Occipital lobe (tissue), 2 donors: Measurements from ENCODE around the gene ATP5MC3. TPM values are rescaled to one million over a fixed set of nuclear protein-coding genes. Genes with fewer than 3 reads are reported as not detected.

ENCODE experiments used
- DNase-seq: peaks from one replicate; lab custom pipeline; 2025; lab: John Stamatoyannopoulos, UW
- total RNA-seq: library from RNA; depleted of rRNA; stranded (reverse); fragments of >200 nt; gene quantifications from one replicate; pipeline ENCODE4 v1.2.3, GENCODE V29; 2014

The ATP5MC3 gene
- total RNA-seq, 1 donor from 2014 or later = 55.1 TPM

DNA sequence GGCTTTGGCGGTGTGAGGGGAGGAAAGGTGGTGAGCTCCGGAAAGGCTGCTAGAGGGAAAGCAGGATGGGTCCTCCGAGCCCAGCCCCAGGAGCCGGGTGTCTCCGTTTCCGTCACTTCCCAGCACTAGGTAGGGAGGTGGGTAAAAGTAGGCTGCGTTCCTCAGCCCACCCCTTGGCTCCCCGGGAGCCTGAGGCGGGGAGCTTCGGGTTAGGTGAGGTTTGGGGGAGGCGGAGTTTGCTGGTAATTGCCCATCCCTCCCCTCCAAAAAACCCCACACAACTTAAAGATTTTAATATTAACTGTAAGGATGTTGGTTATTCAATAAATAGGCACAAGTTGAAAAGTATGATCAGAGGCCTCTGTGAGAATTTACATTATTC is 13.0 kb downstream of the ATP5MC3 start:
- DNase-seq = no peak

DNA sequence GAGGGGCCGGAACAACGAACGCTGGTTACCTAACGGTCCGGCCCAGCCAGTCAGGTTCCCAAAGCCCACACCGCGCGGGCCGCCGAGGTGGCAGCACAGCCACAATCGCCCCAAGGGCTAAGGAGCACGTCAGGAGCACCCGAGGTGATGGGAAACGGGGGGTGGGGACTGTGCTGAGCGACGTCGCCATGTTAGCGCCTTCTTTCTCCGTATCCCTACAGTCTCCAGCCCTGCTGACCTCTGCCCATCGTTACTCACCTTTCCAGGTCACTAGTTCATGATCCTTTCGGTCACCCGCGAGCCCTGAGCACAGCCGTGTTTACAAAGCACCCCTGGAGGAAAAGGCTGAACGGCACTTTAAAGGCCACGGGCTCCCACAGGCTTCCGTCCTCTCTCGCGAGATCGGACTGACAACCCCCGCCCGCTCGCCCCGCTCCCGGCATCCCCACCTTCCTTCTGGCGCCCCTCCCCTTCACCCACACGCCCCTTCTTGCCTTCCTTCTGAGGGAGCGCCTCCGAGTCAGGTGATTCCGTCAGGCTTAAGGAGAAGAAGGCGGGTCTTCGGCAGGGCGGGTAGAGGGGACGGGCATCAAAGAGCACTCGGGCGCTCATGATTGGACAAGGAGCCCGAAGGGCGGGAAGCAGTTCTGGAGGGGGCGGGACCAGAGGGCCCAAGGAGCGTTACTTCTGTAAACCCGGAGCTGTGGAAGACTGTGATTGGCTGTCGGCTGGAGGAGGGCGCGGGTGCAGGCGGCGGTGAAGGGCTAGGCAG is 13.5 kb downstream of the ATP5MC3 start, which contains the start of gene ATF2:
ATF2 (minus strand) TSS at position 412 of the 772 bp plus-strand sequence. CDS start 31,760 bp downstream, outside the sequence.
- DNase-seq = peak; percentile 99

DNA sequence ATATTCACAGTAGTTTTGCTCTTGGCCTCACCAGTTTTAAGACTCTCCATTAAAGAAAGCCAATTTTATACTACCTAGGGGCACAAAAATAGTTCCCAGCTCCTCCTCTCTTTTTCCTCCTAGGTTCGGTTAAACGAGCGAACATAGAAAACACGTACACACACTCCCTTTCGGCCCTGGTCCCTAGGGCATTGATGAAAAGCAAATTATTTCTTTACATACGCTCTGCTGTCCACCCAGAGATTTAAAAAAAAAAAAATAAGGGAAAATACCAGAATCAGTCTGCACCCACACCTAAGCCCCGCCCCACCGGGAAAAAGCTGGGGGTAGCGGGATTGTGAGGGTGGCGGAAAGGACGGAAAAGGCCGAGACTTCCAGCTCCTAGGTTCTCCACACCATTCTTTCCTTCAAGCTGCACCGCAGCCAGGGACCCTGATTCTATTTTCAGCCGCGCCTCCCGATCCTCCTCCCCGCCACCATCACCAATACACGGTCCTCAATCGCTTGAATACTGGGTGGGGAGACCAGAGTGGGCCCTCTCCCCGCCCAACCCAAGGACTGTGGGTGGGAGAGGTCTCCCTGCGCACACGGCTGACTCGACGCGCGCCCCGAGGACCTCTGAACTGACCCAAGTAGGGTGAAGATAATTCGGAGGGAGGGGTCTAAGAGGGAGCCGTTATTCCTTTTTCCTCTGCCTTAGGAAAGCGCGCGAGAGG is 14.3 kb downstream of the ATP5MC3 start:
- peak; percentile 65 for DNase-seq

DNA sequence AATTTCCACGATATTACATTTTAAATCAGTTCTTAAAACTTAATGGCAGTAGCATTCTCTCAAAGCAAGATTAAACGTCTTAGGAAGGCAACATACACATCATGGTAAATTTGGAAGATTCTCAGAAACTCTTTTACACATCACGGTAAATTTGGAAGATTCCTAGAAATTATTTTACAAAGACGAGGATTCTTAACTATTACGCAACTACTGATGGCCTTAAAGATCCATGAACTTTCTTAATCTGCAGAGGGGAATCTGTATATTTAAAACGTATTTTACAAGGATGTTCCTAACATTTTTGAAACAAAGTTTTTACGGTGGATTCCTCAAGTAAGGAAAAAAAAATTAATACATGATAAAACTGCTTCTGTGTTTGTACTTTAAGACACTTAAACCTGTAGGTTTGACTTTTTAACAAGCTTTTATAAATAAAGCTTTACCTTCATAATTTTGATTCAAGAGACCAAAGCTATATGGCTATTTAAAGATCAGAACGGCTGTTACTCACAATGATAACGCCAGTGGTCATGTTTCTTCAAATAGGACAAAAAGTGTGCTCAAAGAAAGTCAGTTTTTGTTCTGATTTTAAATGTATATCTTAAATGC is 15.2 kb downstream of the ATP5MC3 start:
- no peak for DNase-seq

DNA sequence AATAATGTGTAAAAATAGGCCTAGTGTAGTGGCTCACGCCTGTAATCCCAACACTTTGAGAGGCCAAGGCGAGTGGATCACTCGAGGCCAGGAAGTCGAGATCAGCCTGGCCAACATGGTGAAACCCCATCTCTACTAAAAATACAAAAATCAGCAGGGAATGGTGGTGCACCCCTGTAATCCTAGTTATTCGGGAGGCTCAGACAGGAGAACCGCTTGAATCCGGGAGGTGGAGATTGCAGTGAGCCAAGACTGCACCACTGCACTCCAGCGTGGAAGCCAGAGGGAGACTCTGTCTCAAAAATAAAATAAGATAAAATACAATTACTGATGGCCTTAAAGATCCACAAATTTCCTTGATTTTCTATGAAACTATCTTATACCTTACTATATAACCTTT is 17.3 kb downstream of the ATP5MC3 start:
- DNase-seq = no peak

DNA sequence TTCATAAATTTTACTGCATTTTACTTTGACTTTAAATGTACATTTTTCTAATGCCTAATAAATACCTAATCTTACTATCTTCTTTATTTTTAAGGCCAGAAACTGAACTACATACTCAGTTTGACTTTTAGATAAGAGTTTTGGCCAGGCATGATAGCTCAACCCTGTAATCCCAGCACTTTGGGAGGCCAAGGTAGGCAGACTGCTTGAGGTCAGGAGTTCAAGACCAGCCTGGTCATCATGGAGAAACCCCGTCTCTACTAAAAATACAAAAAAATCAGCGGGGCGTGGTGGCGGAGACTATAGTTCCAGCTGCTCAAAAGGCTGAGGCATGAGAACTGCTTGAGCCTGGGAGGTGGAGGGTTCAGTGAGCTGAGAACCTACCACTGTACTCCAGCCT is 22.6 kb downstream of the ATP5MC3 start:
- no peak for DNase-seq

DNA sequence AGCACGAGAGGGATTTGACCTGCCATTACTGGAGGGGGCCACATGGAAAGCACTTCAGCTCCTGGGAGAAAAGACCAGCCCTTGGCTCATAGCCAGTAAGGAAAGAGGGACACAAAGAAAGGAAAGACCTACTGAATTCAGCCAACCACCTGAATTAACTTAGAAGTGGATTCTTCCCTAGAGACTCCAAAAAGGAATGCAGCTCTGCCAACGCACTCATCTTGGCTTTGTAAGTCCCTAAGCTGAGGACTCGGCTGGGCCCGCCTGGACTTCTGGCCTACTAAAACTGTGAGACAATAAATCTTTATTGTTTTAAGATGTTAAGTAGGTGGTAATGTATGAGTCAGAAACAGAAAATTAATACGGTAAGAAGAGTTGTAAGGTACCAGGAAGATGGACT is 25.0 kb downstream of the ATP5MC3 start:
- no peak for DNase-seq

DNA sequence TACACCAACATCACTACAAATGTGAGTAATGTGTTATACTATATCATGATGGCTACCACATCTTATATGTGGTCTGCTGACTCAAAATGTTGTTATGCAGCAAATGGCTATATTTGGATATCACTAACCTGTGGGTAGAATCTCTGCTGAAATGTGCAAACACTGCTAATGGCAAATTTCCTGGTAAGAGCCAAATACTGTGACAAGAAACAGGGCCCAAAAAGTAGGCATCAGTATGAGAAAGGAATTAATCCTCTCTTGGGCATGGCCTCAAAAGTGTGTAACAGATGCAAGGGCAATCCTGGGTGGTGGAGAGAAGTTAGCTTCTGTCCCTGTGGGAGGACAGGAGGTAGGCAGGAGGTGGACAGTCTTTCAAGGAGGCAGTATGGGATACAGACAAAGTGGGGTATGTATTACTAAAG is 26.8 kb downstream of the ATP5MC3 start:
- no peak for DNase-seq

DNA sequence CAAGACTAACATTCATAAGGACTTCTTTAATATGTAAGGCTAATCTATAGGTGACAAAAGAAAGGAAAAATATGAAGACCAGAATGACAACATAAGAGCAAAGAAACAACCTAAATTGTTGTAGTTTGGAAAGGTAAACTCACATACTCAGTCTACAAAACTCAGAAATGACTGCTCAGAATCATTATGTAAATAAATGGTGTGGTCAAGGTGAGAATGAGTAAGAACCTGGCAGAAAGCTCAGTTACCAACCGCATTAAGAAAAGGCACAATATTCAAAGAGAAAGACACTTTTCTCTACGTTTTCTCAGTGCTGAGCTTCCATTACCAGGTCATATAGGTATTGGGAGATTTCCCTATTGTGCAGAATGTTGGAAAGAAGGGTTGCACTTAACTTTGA is 29.3 kb downstream of the ATP5MC3 start:
- no peak for DNase-seq

DNA sequence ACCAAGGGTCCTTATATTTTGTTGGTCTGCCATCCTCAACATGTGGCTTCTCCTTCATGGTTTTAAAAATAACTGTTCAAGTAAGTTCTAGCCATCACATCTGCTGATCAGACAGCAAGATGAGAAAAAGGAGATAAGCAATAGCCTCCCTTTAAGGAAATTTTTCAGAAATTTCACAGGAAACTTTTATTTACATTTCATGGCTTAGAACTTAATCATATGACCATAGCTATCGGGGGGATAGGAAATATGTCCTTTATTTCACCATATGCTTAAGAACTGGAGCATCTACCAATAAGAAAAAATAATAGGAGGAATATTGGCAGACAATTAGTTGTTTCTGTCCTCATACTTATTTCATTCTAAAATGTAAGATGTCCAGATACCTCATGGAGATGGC is 29.7 kb downstream of the ATP5MC3 start:
- no peak for DNase-seq

DNA sequence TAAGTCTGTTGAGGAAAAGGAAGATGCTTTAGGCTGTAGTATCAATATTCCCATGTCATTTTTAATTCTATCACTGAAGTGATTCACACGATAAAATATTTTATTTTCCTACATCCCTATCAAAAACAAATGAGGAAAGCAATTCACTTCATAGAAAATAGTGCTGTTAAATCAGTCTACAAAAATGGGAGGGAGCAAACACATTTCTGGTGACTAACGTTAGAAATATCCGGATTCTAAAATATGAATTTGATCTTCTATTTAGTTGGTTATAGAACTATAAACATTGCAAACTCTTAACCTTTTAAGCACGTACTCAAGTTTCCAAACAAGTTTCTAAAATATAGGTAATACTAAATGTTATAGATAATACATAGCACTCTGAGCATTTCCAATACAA is 34.3 kb downstream of the ATP5MC3 start:
- DNase-seq = no peak

DNA sequence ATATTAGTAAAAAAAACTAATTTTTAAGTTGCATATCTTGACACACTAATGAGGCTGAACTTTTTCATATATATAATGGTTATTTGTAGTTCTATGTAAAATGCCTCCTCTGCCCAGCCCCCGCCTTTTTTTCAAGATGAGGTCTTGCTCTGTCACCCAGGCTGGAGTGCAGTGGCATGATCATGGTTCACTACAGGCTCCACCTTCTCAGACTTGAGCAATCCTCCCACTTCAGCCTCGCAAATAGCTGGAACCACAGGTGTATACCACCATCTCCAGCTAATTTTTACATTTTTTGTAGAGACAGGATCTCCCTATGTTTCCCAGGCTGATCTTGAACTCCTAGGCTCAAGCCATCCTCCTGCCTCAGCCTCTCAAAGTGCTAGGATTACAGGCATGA is 37.8 kb downstream of the ATP5MC3 start:
- DNase-seq = no peak

DNA sequence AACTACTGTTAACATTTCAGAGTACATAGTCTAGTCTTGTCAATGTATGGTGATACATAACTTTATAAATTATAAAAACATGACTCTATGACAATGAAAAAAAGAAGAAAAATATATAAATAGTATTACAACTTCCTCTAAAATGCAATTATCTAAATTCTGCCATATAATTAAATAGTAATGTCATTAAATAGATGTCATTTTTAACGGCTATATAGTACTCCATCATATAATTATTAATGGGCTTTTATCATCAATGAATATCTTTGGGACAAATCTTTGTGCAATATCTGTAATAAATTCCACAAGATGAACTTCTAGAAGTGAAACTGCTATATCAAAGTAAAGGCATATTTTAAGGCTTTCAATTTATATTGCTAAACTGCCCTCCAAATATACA is 38.3 kb downstream of the ATP5MC3 start:
- no peak for DNase-seq

DNA sequence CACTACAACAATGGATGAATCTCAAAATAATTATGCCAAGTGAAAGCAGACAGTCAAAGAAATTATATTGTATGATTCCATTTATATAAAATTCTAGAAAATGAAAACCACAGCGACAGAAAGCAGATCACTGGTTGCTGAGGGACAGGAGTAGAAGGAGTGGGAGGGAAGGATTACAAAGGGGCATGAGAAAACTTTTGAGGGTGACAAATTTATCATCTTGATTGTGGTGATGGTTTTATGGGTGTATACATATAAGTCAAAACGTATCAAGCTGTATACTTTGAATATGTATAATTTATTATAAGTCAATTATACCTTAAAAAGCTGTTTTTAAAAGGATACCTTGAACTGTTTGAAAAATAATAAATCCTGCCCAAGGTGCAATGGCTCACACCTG is 41.2 kb downstream of the ATP5MC3 start:
- no peak for DNase-seq

DNA sequence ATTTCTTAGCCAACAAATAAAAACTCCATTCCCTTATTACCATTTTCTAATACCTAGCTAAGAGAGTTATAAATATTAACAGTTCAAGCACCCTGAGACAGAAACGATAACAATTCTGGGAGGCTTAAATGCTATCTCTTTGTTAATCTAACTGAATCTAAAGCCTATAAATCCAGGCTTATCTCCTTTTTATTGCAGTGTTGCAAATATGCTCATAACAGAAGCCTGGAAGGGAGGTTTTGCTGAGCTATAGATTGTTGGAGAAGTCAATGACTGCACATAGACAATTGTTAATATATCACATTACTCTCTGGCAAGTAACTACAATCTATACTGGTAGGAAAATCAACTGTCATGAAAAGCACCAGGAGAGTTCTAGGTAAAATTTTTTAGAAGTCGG is 43.7 kb downstream of the ATP5MC3 start:
- no peak for DNase-seq

DNA sequence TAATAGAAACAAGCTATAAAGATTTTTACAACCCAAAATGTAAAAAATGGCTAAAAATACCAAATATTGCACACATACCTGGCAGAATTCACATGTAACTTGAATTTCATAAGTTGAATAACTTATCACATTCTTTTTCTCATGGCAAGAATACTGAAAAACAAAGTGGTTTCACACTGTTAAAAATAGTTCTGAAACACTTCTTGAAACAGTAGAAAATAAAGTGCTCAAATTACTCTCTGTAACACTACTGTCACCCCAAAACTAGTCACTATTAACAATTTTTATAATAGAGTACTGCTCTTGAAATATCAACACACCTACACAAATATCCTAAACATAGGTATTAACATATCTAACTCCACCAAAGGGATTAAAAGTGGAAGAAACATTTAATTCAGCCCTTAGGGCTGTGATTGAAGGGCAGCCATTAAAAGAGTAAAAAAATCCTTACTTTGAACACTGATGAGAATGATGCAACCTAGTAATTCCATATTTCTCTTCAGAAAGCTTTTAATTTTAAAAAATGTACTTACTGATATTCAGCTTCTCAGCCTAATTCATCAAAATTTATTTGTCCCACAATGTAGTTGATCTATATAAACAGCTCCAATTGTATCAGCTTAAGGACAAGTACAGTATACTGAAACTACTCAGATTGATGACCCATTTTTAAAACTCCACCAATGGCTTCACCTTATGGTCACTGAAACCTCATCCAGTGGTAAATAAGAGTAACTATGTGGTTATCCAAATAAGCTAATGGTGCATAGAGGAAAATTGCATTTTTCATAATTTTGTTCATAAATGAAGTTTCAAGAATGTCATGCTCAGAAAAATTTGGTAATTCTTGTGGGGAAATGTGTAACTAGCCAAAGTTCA is 44.9 kb downstream of the ATP5MC3 start:
- no peak for DNase-seq

DNA sequence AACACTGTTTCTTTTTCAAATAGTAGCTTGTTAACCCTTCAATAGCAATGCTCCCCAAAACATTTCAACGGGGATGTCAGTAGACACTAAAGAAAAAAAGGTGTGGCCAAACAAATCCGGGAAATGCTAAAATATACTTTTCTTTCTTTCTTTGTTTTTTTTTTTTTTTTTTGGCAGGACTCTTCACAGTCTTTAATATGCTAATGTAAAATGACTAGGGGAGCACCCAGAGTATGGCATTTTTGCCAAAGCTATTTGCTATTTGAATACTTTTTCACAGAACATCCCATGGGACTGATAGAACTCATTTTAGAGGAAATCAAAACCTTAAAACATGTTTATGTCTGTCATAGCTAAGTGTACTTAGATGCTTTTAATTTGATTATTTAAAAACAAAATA is 45.6 kb downstream of the ATP5MC3 start:
- DNase-seq = no peak

DNA sequence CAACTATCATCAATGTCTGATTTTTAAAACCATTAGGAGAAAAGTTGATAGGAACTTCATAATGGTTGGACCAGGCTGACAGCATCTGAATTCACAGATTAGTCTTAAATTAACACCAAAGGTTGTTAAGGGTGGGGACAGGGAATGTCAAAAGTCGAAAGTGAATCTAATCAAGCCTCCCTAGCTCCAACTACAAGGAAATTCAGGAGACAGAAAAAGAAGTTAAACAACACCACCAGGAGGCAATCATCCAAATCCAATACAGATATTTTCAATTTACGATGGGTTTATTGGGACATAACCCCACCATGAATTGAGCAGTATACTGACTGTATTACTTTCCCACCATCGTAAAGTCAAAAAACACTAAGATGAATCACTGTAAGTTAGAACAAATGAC is 46.3 kb downstream of the ATP5MC3 start:
- DNase-seq = no peak

DNA sequence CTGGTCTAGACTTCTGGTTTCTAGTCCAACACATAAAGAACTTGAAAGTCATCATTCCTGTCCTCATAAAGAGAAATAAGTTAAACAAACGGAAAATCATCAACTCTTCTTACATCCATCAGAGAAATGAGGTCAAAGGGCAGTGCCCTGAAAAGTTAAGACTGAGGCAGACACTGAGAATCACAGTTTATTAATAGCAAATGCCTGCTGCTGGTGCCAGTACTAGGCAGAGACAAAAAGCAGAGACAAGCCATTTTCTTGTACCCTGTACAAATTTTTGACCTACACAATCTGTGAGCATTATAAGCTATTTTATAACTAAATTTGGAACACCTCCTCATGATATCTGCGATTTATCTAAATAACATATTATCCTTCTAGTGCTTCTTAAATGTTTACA is 50.3 kb downstream of the ATP5MC3 start:
- DNase-seq = no peak

DNA sequence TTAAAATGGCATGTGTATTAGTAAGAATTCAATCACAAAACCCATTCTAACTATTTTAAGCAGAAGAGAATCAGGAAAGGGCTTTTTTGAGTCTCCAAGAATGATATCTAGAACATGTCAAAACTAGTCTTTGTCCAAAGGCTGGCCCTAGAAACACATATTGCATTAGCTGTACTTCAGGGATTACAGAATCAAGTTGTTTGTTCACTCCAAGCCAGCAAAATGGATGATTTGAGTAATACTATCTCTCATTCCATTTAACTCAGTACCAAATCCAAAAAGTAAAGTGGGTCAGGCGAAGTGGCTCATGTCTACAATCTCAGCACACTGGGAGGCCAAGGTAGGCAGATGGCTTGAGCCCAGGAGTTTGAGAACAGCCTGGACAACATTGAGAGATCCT is 54.8 kb downstream of the ATP5MC3 start:
- DNase-seq = no peak
